CD4-positive, alpha-beta T cell treated with Interferon alpha-2 for 1 hour (primary cell): Measurements from ENCODE around the gene RBM28.

Experiments used
- DNase-seq, 2 donors: peaks; one replicate each; pipeline ENCODE4 v3.0.0-alpha.2; 2020 to 2022

Gene RBM28, protein sequence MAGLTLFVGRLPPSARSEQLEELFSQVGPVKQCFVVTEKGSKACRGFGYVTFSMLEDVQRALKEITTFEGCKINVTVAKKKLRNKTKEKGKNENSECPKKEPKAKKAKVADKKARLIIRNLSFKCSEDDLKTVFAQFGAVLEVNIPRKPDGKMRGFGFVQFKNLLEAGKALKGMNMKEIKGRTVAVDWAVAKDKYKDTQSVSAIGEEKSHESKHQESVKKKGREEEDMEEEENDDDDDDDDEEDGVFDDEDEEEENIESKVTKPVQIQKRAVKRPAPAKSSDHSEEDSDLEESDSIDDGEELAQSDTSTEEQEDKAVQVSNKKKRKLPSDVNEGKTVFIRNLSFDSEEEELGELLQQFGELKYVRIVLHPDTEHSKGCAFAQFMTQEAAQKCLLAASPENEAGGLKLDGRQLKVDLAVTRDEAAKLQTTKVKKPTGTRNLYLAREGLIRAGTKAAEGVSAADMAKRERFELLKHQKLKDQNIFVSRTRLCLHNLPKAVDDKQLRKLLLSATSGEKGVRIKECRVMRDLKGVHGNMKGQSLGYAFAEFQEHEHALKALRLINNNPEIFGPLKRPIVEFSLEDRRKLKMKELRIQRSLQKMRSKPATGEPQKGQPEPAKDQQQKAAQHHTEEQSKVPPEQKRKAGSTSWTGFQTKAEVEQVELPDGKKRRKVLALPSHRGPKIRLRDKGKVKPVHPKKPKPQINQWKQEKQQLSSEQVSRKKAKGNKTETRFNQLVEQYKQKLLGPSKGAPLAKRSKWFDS

GRCh38 chr7:128343554-128344430 is at the start of gene RBM28:
TSS of gene RBM28 (minus strand) at chr7:128343908. CDS start at chr7:128343793, 115 bp downstream.
- peak; percentile 86 to 93 for DNase-seq

DNA sequence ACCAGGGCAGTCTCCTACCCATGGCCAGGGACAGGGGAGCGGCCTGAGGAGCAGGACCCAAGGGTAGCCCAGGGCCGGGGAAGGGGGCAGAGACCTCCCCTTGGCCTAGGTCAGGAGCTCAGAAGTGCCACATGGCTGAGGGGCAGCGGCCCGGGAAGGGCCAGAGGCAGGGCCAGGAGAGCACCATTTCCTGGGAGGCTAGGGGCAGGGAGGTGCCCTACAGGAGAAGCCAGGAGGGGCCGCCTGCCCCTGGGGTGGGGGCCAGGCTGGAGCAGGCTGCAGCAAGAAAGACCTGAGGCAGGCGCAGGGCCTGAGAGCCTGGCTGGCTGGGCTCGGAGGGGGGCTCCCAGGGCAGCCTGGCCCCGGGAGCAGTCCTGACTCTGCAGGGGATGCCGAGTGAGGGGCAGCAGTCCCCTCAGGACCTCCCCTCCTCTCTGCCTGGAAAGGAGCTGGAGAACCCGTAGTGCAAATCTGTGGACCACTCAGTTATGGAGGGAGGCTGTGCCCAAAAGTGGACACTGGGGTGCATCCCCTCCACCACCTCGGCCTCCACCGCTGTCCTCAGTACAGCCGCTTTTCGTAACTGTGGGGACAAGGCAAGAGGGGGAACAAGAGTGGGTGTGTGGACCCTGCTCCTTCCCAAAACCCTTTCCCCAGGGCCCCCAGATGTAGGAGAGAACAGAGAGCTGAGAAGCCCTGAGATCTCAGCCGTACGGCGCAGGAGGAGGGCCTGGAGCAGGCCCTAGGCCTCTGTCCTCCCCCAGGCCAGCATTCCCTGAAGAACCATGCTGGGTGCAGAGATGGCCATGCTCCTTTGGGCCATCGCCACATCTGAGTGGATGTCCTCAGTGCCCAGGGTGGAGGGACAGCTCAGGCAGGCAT is 49.0 kb upstream of the RBM28 start:
- DNase-seq = no peak

DNA sequence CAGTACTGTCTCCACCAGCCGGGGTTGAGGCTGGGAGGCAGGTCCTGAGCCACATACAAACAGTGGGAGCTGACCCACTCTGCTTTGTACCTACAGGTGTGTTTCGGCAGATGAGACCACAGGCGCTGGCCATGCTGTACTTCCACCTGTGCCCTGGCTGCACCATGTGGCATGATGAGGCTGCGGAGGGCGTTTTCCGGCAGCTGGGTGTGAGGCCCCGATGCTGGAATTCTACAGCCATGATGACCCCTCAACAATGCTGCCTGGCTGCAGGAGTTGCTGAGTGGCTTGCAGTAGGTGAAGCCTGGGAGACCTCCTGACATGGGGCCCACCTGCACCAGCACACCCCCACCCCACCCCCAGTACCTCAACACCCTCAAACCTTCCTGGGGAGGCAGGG is 48.1 kb upstream of the RBM28 start:
- no peak for DNase-seq

DNA sequence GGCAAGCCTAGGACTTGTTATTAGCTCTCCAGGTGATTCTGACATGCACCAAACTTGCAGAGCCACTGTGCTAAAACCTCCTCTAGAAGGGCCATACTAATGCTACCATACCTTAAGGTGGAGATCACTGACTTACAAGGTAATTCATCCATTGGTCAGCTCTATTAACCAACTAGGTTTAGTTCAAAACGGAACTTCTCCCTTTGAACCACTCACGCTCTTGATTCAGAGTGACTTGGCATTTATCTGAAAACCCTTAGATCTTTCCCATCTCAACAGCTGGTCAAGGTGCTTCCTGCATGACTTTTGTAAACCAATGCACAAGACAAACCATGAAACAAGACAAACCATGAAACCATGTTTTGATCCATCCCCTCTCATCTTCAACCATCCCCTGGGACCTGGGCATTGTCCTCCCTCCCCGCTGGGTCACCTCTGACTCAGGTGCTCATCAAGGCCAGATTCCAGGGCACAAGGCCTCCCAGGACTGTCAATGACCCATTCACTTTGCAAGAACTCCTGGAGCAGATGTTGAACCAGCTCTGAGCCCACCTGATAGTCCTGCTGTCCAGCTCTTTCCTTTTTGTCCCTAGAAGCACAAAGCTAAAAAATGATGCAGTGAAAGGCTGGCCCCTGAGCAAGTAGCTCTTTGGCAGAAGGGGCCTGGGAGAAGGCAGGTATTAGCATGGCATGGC is 47.3 kb upstream of the RBM28 start:
- no peak for DNase-seq

DNA sequence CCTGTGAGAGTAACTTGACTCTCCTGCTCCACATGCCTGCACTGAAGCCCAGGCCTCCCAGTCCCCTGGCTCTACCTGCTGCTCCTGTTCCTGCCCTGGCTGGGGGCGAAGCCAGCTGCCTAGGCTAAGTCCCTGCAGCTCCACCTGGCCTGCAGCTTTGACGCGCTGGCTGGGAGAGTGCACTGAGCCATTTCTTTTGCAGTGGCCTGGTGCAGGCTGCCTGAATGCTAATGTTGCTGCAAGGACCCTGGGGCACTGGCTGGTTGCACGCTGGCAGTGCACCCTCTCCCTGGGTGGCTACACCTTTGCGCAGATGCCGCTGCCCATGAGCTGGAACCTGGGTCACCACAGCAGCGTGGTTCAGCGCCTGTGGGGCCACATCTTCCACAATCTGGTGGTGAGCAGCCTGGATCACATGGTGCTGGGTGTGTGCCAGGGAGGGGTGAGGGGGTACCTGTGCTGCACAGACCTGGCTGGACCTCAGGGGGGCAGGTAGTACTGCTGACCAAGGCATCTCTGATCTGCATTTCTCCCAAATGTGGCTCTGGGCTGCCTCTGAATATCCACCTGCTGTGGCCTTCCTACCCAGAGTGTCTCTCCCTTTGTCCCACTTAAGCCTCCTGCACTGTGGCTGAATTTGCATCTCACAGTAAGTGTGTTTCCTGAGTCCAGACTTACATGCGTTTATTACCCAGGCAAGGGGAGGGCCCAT is 46.1 kb upstream of the RBM28 start:
- DNase-seq = no peak

GRCh38 chr7:128389085-128389617 is 45.4 kb upstream of the RBM28 start:
- DNase-seq = no peak

GRCh38 chr7:128388145-128388485 is 44.4 kb upstream of the RBM28 start:
- no peak for DNase-seq

DNA sequence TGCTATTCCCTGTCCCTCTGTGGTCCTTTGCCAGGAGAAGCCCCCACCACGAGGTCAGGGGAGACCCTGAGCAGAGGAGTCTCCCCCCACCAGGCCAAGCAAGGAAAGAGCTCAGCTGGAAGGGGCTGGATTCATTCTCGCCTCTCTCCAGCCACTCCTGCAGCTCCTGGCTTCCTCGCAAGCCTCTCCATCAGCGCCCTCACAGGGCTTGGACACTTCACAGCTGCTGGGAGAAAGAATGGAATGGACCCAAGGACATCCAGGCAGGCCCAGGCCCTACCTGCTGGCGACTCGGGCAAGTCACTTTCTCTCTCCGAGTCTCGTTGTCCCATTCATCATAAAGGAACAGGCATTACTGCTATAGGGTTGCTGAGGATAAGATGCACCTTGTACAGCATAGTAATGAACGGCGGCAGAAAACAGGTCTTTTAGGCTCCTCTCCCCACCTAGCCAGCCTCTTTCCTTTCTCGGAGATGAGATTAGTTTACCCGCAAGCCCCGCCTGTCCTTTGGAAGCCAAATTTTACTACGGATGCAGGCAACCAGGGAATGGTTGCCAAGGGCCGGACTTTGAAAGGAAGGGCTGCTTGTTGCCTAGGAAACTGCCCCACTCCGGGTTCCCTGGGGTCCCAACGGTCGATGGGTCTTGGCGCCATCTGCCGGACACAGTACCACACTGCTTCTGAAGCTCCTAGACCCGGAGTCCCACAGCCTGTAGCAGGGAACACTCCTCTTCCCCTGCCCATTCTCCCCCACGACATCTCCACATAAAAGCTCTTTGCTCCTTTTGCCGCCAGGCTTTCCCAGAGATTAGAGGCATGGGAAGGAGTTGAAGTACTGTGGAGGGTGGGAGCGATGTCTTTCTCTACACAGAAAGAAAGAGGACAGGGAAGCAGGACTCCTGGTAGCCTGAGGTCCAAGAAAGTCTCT is 43.8 kb upstream of the RBM28 start:
- peak; percentile 58 to 68 for DNase-seq

GRCh38 chr7:128385988-128386925 is 42.5 kb upstream of the RBM28 start:
- no peak for DNase-seq

DNA sequence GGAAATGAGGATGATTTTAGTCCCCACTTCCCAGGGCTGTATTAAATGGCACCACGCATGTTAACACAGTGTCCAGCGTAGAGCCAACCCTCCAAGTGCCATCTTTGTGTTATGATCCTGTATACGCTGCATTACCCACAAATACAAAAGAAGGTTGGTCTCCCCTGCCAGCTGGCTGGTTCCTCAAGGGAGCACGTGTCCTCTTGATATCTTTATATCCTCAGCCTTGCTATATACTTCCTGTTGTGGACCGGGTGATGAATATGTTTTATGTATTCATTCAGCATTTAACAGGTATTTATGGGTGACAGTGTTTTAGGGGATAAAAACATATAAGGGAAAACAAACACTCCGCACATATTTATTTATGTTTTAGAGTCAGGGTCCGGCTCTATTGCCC is 41.0 kb upstream of the RBM28 start:
- no peak for DNase-seq

DNA sequence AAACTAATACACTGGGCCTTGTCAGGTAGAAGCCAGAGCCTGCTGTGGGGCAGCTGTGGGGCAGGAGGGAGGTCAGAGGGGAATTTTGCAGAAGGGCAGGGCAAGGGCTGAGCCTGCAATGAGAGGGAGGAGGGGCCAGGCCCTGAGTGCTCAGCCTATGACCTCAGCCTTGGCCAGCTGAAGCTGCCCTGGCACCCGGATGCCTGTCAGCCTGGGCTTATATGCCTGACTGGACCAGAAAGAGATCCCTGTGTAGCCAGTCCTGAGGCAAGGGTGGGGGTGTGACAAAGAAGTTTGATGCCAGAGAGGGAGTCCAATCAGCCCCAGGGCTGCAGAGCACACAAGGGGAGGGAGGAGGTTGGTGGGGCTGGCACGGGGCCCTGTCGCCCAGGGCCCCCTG is 40.1 kb upstream of the RBM28 start:
- no peak for DNase-seq

DNA sequence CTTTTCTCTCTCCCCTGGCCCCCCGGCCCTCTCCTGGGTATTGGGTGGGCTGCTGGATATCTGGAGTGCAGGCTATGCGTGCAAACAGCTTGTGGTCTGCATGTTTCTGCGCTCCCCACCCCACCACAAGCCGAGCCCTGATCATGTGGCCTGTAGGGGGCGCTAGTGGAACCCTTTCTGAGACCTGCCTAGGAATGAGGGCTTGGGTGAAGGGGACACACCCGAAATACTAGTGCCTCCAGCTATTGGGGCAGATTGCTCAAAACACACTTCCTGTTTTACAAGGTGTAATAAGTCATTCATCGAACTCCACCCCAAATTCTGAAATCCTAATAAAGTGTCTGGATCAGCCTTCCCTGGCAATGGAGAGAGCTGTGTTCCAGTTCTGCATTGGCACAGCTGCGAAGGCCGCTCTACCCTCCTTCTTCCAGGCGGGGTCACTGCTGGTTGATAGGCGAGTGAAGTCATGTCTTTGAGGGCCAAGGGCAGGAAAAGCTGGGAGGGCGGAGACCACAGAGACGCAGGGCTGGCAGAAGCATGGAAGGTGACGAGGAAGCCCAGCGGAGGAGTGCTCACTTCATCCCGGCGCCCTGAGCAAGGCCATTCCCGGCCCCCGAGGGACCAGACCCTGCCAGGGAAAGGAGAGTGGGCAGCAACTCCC is 37.6 kb upstream of the RBM28 start:
- DNase-seq = peak in 1 of 2 donors; percentile 27

DNA sequence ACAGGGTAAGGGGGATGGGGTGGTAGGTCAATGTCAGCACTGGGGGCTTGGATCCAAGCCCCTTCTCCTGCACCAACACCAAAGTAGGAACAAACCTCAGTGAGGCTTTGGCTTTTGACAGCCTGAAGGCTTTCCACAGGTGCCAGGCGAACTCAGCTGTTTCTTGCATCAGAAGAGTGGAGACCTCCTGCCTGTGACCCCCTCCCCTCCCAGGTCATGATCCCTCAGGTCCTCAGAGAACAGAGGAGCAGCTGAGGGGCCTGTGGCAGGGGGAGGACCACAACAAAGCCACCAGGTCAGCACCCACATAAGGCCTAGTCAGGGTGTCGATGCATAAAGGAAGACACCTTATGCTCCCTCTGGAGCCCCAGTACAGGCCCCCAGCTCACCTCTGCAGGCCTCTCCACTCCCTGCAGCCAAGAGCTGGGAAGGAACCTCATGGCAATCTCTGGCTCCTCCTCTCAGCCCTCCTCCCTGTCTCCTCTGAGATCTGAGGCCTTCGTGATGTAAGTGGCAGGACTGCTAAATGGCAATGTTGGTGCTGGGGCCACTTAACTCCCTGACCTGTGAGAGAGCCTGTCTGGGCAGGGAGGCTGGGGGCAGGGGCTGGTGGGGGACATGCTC is 36.9 kb upstream of the RBM28 start:
- DNase-seq = no peak

DNA sequence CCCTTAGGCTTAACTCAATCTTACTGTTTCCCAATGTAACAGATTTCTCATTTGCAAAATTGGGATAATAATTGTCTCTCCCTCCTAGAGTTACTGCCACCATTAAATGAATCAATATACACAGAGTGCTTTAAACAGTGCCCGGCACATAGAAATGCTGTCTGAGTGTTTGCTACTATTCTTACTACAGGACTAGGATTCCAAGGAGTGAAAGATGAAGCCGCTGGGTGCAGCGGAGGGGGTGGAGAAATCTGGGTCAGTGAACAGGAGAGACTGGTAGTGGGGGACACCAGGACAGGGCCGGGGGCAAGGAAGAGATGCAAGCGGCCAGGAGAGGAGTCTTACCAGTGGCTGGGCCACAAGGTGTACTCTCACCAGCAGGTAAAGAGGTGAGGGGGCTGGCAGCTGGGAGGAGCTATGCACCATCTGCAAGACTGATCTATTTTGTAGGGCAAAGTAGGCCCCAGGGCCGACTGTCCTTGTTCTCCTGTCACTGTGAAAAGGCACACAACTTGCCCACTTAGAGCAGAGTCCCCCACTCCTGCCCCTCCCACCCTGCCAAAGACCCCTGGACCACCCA is 36.3 kb upstream of the RBM28 start:
- DNase-seq = no peak

GRCh38 chr7:128378637-128379036 is 34.9 kb upstream of the RBM28 start:
- DNase-seq = no peak

DNA sequence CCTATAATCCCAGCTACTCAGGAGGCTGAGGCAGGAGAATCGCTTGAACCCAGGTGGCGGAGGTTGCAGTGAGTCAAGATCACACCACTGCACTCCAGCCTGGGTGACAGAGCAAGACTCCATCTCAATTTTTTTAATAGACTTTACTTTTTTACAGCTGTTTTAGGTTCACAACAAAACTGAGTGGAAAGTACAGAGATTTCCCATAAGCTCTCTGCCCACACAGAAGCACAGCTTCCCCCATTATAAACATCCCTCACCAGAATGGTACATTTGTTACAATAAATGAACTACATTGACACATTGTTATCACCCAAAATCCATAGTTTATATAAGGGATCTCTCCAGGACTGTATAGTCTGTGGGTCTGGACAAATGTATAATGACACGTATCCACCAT is 32.4 kb upstream of the RBM28 start:
- DNase-seq = no peak

- no peak for DNase-seq
These were observed 30.3 kb upstream of the RBM28 start for GRCh38 chr7:128374041-128374440.
